Type B pancreatic cell (in vitro differentiated cells): ENCODE data around the gene TEF. TPM values are rescaled to one million over a fixed set of nuclear protein-coding genes. Genes with fewer than 3 reads are reported as not detected.

Experiments
- DNase-seq: peaks from one replicate; pipeline ENCODE4 v3.0.0; 2021; ENCODE audit warnings: mixed read lengths; ENCODE audit not compliant: unreplicated experiment; ENCODE audit errors: extremely low spot score
- H3K27ac Mint-ChIP-seq: 2 replicates; pipeline ENCODE4 v1.8.0; 2021; ENCODE audit warnings: mild to moderate bottlenecking, mixed read lengths
- H3K27me3 Mint-ChIP-seq: 2 replicates; pipeline ENCODE4 v1.8.0; 2021; ENCODE audit warnings: mixed read lengths
- H3K36me3 Mint-ChIP-seq: 2 replicates; pipeline ENCODE4 v1.8.0; 2021; ENCODE audit warnings: mixed read lengths
- H3K4me1 Mint-ChIP-seq: one replicate; pipeline ENCODE4 v1.8.0; 2021; ENCODE audit warnings: mixed read lengths; ENCODE audit not compliant: unreplicated experiment
- H3K4me3 Mint-ChIP-seq: 2 replicates; pipeline ENCODE4 v1.8.0; 2021; ENCODE audit warnings: mild to moderate bottlenecking, mixed read lengths
- H3K9me3 Mint-ChIP-seq: 2 replicates; pipeline ENCODE4 v1.8.0; 2021; ENCODE audit warnings: mixed read lengths
- total RNA-seq: library from RNA; stranded (reverse); gene quantifications from 2 replicates; pipeline ENCODE4 v1.2.1, GENCODE V29; 2021; ENCODE audit warnings: low replicate concordance
- TF ChIP-seq, protein P1 (sequence below): fragments of 200-600 bp; sonication (generic); conservative IDR thresholded peaks from 2 replicates; pipeline ENCODE4 v1.5.0; 2021; ENCODE audit warnings: antibody characterized with exemption, mild to moderate bottlenecking

Gene TEF
- total RNA-seq, 1 donor from 2014 or later = 10.5 TPM

DNA sequence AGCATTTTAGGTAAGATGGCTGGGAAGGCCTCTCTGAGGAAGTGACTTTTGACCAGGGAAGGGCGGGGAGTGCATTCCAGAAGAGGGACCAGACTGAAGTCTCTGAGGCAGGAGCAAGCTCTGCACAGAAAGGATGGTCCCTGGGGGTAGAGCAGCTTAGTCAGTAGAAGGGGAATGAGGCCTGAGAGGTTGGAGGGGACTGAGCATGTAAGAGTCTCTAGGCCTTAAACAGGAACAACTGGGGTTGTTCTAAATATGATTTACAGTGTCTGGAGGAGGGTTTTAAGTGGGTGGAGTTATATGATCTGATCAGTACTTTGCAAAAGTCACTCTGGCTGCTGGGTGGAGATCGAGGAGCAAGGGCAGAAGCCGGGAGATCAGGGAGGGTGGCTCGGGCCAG is 31.7 kb upstream of the TEF start:
- TF ChIP-seq, protein P1, sequence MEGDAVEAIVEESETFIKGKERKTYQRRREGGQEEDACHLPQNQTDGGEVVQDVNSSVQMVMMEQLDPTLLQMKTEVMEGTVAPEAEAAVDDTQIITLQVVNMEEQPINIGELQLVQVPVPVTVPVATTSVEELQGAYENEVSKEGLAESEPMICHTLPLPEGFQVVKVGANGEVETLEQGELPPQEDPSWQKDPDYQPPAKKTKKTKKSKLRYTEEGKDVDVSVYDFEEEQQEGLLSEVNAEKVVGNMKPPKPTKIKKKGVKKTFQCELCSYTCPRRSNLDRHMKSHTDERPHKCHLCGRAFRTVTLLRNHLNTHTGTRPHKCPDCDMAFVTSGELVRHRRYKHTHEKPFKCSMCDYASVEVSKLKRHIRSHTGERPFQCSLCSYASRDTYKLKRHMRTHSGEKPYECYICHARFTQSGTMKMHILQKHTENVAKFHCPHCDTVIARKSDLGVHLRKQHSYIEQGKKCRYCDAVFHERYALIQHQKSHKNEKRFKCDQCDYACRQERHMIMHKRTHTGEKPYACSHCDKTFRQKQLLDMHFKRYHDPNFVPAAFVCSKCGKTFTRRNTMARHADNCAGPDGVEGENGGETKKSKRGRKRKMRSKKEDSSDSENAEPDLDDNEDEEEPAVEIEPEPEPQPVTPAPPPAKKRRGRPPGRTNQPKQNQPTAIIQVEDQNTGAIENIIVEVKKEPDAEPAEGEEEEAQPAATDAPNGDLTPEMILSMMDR = no peak
- Mint-ChIP-seq H3K27me3 (no peaks in the 10 kb centered on the region), H3K27ac (peak overlapping the region; percentile 92), H3K4me1 (peaks cover 3% of the 10 kb centered on the region), H3K4me3 (peak overlapping the region; percentile 30), H3K36me3 (peaks cover 16% of the 10 kb centered on the region), H3K9me3 (no peaks in the 10 kb centered on the region)
- no peak for DNase-seq

GRCh38 chr22:41351011-41351410 is 30.7 kb upstream of the TEF start:
- Mint-ChIP-seq H3K36me3 (peaks cover 16% of the 10 kb centered on the region), H3K4me3 (no peak overlapping the region), H3K9me3 (no peaks in the 10 kb centered on the region), H3K27ac (no peak overlapping the region), H3K27me3 (no peaks in the 10 kb centered on the region), H3K4me1 (peaks cover 3% of the 10 kb centered on the region)
- DNase-seq = no peak
- TF ChIP-seq, protein P1 = no peak

DNA sequence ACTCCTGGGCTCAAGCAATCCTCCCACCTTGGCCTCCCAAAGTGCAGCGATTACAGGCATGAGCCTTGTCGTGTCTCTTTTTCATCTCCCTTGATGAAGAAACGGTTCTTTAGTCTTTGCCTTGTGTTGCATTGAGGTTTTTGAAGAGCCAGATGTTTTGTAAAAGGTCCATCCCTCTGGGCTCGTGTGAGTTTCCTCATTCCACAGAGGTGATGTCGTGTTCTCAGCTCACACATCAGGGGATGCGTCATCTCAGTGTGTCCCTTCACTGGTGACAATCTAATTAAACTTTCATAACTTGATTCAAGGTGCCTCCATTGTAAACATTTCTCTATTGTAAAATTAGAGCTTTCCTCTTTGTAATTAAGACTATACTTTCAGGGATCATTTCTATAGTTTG is 29.7 kb upstream of the TEF start:
- Mint-ChIP-seq H3K27me3 (no peaks in the 10 kb centered on the region), H3K27ac (peak overlapping the region; percentile 93), H3K4me3 (peak overlapping the region; percentile 26), H3K36me3 (peaks cover 16% of the 10 kb centered on the region), H3K9me3 (no peaks in the 10 kb centered on the region), H3K4me1 (peaks cover 3% of the 10 kb centered on the region)
- TF ChIP-seq, protein P1 = no peak
- no peak for DNase-seq

GRCh38 chr22:41353862-41354575 is 27.7 kb upstream of the TEF start:
- no peak for DNase-seq
- Mint-ChIP-seq H3K4me3 (no peak overlapping the region), H3K27ac (peak overlapping the region; percentile 68), H3K4me1 (peaks cover 5% of the 10 kb centered on the region), H3K27me3 (no peaks in the 10 kb centered on the region), H3K9me3 (no peaks in the 10 kb centered on the region), H3K36me3 (peaks cover 18% of the 10 kb centered on the region)
- TF ChIP-seq, protein P1 = no peak

DNA sequence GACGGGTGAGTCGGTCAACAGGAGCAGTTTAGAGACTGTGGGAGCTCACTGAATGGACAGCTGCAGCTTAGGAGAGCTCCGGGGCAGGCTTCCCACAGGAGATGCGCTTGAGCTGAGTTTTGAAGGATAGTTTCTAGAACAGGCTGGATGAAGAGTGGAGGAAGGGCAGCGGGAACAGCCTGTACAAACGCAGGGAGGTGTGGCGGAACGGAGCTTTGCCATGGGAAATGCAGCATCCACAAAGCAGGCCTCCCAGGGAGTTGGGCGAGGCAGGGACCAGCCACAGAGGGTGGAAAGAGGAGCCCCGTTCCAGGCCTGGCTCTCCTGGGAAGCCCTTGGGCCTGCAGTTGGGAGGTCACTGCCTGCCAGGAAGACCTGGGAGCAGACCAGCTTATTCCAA is 26.8 kb upstream of the TEF start:
- H3K4me1 Mint-ChIP-seq = peaks cover 15% of the 10 kb centered on the region
- TF ChIP-seq, protein P1 = no peak
- no peak for DNase-seq
- H3K9me3 Mint-ChIP-seq = no peaks in the 10 kb centered on the region
- no peak overlapping the region for H3K4me3 Mint-ChIP-seq
- no peak overlapping the region for H3K27ac Mint-ChIP-seq
- peaks cover 20% of the 10 kb centered on the region for H3K36me3 Mint-ChIP-seq
- no peaks in the 10 kb centered on the region for H3K27me3 Mint-ChIP-seq
